Mucosa of stomach (tissue), 1 donor: ENCODE measurements around the gene GPR68.
"Not testable (repeated sequence)": the region's sequence is repeated elsewhere in the genome, so short reads cannot be mapped to it uniquely, and the experiment has no call there.

Experiments
- H3K27me3 ChIP-seq: one replicate; pipeline ENCODE4 v1.7.0; 2013; ENCODE audit warnings: mild to moderate bottlenecking, low read length; ENCODE audit not compliant: control insufficient read depth, insufficient read depth
- H3K36me3 ChIP-seq: one replicate; pipeline ENCODE4 v1.7.0; 2013; ENCODE audit warnings: low read length; ENCODE audit not compliant: control insufficient read depth, insufficient read depth
- H3K4me1 ChIP-seq: one replicate; pipeline ENCODE4 v1.7.0; 2013; ENCODE audit warnings: mild to moderate bottlenecking, low read length; ENCODE audit not compliant: control insufficient read depth, insufficient read depth
- H3K4me3 ChIP-seq: one replicate; pipeline ENCODE4 v1.7.0; 2013; ENCODE audit warnings: low read length
- H3K9ac ChIP-seq: one replicate; pipeline ENCODE4 v1.7.0; 2013; ENCODE audit warnings: mild to moderate bottlenecking, low read length, moderate library complexity
- H3K9me3 ChIP-seq: one replicate; pipeline ENCODE4 v1.7.0; 2013; ENCODE audit warnings: mild to moderate bottlenecking, low read length, moderate library complexity; ENCODE audit not compliant: control insufficient read depth
- donor health status: Pancreatic carcinoma.

Gene GPR68

DNA sequence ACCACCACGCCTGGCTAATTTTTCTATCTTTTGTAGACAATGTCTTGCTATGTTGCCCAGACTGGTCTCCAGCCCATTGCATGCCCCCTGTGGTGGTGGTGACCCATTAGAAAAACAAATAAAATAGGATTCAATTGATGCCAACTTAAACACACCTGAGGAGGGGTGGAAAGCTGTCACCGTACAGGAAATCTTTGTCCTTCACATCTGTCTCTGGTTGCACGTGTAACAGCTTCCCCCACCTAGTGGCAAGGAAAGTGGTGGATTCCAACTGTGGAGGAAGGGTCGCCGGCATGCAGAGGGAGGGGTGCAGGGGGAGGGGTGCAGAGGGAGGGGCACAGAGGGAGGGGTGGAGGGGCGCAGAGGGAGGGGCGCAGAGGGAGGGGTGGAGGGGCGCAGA is 26.1 kb upstream of the GPR68 start:
- H3K4me1 ChIP-seq: peaks cover 8% of the 10 kb centered on the region
- H3K9ac ChIP-seq: no peak overlapping the region
- H3K4me3 ChIP-seq: no peak overlapping the region
- H3K36me3 ChIP-seq: no peaks in the 10 kb centered on the region
- no peaks in the 10 kb centered on the region for H3K27me3 ChIP-seq
- H3K9me3 ChIP-seq: no peaks in the 10 kb centered on the region

DNA sequence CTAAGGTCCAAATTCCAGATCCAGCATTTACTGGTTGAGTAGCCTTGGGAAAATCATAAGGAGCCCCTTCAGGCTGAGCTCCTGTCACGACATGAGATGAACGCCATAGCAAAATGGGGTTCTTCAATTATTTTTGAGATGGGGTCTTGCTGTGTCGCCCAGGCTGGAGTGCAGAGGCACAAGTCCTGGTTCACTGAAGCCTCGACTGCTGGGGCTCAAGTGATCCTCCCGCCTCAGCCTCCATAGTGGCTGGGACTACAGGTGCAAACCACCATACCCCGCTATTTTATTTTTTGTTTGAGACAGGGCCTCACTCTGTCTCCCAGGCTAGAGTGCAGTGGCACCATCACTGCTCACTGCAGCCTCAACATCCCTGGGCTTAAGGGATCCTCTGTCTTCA is 25.7 kb upstream of the GPR68 start:
- H3K4me3 ChIP-seq: no peak overlapping the region
- H3K36me3 ChIP-seq: no peaks in the 10 kb centered on the region
- no peak overlapping the region for H3K9ac ChIP-seq
- peaks cover 3% of the 10 kb centered on the region for H3K27me3 ChIP-seq
- peaks cover 9% of the 10 kb centered on the region for H3K4me1 ChIP-seq
- H3K9me3 ChIP-seq: no peaks in the 10 kb centered on the region

DNA sequence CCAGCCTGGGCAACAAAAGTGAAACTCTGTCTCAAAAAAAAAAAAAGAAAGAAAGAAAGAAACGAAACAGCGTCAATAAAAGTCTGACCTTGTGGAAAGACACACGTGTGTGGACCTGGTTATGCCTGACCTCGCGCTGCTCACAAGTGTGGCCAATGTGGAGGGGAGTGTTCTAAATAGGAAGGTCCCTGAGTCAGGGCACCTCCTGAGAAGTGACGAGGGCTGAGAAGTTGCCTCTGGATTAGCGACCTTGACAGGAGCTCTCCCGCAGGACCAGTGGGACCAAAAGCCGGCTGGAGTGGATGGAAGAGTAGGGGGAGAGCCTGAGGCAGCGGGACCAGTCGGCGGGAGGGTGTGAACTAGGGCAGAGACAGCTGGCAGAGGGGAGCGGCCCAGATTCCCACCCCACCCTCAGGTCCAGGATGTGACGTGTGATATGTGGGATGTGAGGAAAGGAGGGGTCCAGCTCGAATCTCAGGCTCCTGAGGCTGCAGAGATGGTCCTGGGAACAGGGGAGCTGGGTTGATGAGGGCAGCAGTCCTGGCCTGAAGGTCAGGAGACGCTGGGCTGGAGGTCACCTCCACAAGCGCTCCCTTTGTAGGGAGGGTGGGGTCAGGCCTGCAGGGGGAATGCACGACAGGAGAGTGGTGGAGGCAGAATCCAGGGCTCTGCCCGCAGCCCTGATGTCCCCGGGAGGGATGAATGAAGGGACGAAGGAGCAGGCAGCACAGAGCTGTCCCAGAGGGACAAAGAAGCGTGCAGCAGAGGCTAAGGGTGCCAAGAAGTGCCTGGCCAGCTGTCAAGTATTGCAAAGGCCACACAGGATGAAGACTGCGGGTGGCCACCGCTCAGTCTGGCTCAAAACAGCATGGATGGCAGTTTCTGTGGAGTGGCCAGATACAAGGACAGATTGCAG is 24.8 kb upstream of the GPR68 start:
- no peaks in the 10 kb centered on the region for H3K36me3 ChIP-seq
- no peak overlapping the region for H3K4me3 ChIP-seq
- H3K4me1 ChIP-seq: peaks cover 16% of the 10 kb centered on the region
- H3K9ac ChIP-seq: peak overlapping the region; percentile 3
- no peaks in the 10 kb centered on the region for H3K9me3 ChIP-seq
- H3K27me3 ChIP-seq: peaks cover 9% of the 10 kb centered on the region

DNA sequence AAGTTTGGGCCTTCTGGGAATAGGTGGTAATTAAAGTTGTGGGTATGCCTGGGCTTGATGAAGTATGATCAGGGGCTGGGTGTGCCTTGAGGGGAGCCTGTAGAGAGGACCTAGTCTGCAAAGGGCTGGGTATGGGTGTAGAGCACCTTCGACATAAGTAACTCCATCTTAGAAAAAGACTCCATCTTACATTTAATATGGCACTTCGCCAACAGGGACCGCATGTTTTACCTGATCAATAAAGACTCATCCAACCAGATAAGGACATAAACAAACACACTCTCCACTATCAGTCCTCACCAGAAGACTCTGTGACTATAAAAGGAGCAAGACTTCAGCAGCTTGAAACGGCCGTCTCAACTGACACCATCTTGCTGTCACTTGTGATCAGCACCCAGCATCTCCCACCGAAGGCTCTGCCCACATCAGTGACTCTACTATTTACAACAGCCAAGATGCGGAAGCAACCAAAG is 23.5 kb upstream of the GPR68 start:
- H3K36me3 ChIP-seq: no peaks in the 10 kb centered on the region
- H3K9me3 ChIP-seq: no peaks in the 10 kb centered on the region
- no peak overlapping the region for H3K9ac ChIP-seq
- H3K27me3 ChIP-seq: peaks cover 20% of the 10 kb centered on the region
- peaks cover 26% of the 10 kb centered on the region for H3K4me1 ChIP-seq
- H3K4me3 ChIP-seq: no peak overlapping the region

DNA sequence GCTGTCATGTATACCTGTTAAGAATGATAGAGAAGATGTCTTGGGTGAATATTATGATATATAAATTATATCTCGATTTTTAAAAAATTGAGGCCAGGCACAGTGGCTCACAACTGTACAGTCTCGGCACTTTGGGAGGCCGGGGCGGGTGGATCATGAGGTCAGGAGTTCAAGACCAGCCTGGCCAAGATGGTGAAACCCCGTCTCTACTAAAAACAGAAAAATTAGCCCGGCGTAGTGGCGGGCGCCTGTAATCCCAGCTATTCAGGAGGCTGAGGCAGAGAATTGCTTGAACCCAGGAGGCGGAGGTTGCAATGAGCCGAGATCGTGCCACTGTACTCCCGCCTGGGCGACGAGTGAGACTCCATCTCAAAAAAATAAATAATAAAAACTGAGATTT is 21.8 kb upstream of the GPR68 start:
- H3K36me3 ChIP-seq, H3K9ac ChIP-seq, H3K9me3 ChIP-seq, H3K4me3 ChIP-seq: not testable (repeated sequence)
- peaks cover 20% of the 10 kb centered on the region for H3K27me3 ChIP-seq
- peaks cover 26% of the 10 kb centered on the region for H3K4me1 ChIP-seq

DNA sequence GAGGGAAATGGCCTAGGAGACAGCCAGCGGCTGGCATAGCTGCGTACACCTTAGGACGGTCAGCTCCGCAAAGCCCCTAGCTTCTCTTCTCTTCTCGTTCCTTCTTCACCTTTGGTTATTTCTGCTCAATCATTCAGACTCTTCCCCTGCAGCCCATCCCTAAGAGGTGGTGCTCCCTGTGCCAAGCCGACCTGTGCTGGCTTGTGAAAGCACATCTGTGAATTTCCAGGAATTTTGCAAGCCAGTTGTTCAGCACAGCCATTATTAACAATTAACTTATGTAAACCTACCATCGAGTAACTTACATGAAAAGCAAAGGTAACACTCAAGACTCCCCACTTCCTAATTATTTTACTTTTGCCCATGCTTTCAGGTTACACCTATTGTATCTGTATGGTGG is 20.9 kb upstream of the GPR68 start:
- no peaks in the 10 kb centered on the region for H3K9me3 ChIP-seq
- H3K4me3 ChIP-seq: no peak overlapping the region
- H3K9ac ChIP-seq: peak overlapping the region; percentile 47
- no peaks in the 10 kb centered on the region for H3K36me3 ChIP-seq
- peaks cover 26% of the 10 kb centered on the region for H3K4me1 ChIP-seq
- peaks cover 20% of the 10 kb centered on the region for H3K27me3 ChIP-seq

DNA sequence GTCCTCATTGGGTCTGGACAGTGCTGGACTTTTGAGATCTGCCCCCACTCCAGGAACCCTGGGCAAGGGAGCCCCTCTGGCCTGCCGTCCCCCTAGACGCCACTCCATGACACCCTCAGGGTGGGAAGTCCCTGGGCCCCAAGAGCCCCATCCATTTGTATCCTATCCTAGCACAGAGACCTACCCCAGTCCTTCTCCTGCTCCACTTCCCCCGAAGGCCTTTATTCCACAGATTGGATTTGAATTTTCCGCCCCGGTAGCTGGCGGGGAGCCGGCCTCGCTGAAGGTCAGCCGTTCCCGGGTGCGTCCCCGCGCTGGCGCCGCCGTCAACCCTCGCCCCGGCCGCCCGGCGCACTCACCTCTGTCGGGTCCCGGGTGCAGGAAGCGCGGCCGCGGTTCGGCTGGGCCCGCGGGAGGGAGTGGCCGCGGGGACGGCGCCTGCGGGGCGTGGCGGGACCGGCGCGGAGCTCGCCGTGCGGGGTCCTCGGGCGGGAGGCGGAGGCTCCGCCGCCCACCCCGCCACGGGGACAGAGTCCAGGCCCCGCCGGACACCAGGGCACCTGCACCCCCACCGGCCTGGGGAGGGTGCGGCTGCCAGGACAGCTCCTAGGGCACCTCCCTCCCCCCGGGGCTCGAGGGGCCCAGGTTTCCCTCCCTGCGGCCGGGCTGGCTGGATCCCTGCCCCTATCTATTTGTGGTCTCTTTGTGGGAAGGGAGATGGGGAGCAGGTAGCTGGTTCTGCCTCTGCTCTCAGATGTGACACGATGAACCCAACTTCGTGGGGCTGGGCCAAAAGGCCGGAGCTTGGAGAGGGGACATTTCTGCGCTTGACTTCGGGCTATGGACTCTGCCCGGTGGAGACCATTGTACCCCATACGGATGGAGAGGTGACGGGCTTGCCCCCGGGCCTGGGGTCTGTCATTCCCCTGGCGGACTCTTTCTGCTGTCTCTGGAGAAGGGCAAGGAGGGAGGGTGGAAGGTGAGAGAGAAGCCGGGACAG is 19.9 kb upstream of the GPR68 start:
- Histone ChIP-seq H3K27me3 (peaks cover 20% of the 10 kb centered on the region), H3K4me3 (no peak overlapping the region), H3K9ac (peak overlapping the region; percentile 57), H3K4me1 (peaks cover 20% of the 10 kb centered on the region), H3K9me3 (no peaks in the 10 kb centered on the region), H3K36me3 (no peaks in the 10 kb centered on the region)

DNA sequence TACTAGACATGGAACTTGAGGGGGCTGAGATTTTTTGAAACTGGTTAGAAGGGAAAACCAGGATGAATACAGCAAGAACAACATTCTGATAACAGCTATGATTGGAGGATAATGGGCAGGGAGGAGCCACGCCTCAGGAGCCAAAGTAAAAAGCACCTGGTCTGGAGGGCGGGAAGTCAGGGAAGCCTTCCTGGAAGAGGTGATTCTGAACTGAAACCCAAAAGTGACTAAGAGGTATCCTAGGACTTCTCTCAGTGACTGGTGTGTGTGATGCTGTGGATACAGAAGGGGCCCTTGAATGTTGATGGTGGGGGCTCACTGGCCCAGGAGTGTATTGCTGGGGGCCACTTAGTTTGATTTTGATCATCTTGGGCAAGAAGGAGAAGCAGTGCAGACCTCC is 18.8 kb upstream of the GPR68 start:
- no peak overlapping the region for H3K4me3 ChIP-seq
- H3K27me3 ChIP-seq: peaks cover 20% of the 10 kb centered on the region
- H3K9me3 ChIP-seq: no peaks in the 10 kb centered on the region
- peaks cover 18% of the 10 kb centered on the region for H3K4me1 ChIP-seq
- no peak overlapping the region for H3K9ac ChIP-seq
- no peaks in the 10 kb centered on the region for H3K36me3 ChIP-seq

DNA sequence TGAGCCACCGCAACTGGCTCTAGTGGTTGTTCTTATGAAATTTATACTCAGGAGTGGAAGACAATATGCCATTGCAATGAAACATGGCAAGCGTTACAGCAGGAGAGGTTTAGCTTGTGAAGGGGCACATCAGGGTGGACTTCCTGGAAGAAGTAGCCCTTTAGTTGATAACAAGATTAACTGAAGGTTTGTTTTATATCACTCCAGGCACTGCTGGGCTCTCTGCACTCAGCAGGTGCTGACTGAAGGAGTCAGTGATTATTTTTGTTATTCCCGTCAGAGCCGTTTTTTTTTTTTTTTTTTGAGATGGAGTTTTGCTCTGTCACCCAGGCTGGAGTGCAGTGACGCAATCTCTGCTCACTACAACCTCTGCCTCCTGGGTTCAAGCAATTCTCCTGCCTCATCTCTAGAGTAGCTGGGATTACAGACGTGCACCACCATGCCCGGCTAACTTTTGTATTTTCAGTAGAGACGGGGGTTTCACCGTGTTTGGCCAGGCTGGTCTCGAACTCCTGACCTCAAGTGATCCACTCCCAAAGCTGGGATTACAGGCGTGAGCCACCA is 17.6 kb upstream of the GPR68 start:
- H3K4me1 ChIP-seq: peaks cover 18% of the 10 kb centered on the region
- no peak overlapping the region for H3K9ac ChIP-seq
- H3K27me3 ChIP-seq: peaks cover 24% of the 10 kb centered on the region
- no peak overlapping the region for H3K4me3 ChIP-seq
- no peaks in the 10 kb centered on the region for H3K9me3 ChIP-seq
- no peaks in the 10 kb centered on the region for H3K36me3 ChIP-seq

DNA sequence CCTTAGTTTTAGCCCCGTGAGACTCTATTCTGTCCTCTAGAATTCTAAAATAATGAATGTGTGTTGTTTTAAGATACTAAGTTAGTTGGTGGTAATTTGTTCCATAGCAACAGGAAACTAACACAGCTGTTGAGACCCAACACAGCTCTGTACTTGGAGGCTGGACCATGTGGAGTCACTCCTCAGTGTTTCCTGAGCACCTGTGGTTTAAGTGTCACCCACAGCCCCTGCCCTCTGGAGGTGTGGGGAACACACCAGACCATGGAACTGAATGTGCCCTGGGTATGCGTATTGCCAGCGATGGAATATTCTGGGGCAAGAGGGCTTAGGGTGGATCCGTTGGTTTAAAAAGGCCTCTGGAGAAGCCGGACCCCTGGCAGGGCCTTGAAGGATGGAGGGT is 16.6 kb upstream of the GPR68 start:
- Histone ChIP-seq H3K9me3 (no peaks in the 10 kb centered on the region), H3K9ac (no peak overlapping the region), H3K27me3 (peaks cover 24% of the 10 kb centered on the region), H3K36me3 (no peaks in the 10 kb centered on the region), H3K4me3 (no peak overlapping the region), H3K4me1 (peaks cover 18% of the 10 kb centered on the region)

DNA sequence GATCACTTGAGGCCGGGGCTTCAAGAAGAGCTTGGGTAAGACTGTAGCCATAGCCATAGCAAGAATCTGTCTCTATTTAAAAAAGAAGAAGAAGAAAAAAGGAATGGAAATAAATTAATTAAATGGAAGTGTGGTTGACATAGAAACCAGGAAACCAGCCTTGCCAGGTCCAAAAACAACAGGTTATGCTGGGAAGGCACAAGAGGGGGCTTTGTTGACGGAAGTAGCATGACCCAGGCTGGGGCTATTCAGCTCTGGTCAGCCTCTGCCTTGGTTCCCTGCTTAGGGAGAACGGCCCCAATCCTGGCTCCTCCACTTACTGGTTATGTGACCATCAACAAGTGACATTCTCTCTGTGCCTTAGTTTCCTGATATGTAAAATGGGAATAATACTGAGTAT is 14.4 kb upstream of the GPR68 start:
- peaks cover 19% of the 10 kb centered on the region for H3K27me3 ChIP-seq
- H3K9ac ChIP-seq: no peak overlapping the region
- no peaks in the 10 kb centered on the region for H3K9me3 ChIP-seq
- H3K36me3 ChIP-seq: no peaks in the 10 kb centered on the region
- H3K4me1 ChIP-seq: peaks cover 6% of the 10 kb centered on the region
- H3K4me3 ChIP-seq: no peak overlapping the region
